GM12892 (cell line): ENCODE results near the gene IGFBP2.

ENCODE experiments used
- DNase-seq: peaks from one replicate; pipeline ENCODE4 v3.0.0; 2011; ENCODE audit not compliant: insufficient read length
- FAIRE-seq: peaks from 2 replicates; lab custom pipeline; 2011; peaks lifted over from hg19 to GRCh38; lab: Jason Lieb, UNC
- POLR2A ChIP-seq: IDR thresholded peaks from 2 replicates; pipeline ENCODE4 v1.6.1; 2011; ENCODE audit warnings: low read depth, low read length, control low read depth
- POLR2AphosphoS5 ChIP-seq: IDR thresholded peaks from 2 replicates; pipeline ENCODE4 v1.6.1; 2011; ENCODE audit warnings: low read depth, low read length, control low read depth
- TAF1 ChIP-seq: IDR thresholded peaks from 2 replicates; pipeline ENCODE4 v1.6.1; 2011; ENCODE audit warnings: low read depth, mild to moderate bottlenecking, control low read depth, low read length, borderline replicate concordance

Gene IGFBP2

GRCh38 chr2:216618785-216619184 lies 14.4 kb upstream of the IGFBP2 start:
- TF ChIP-seq POLR2A (no peak), TAF1 (no peak), POLR2AphosphoS5 (no peak)
- DNase-seq: no peak
- no peak for FAIRE-seq

DNA sequence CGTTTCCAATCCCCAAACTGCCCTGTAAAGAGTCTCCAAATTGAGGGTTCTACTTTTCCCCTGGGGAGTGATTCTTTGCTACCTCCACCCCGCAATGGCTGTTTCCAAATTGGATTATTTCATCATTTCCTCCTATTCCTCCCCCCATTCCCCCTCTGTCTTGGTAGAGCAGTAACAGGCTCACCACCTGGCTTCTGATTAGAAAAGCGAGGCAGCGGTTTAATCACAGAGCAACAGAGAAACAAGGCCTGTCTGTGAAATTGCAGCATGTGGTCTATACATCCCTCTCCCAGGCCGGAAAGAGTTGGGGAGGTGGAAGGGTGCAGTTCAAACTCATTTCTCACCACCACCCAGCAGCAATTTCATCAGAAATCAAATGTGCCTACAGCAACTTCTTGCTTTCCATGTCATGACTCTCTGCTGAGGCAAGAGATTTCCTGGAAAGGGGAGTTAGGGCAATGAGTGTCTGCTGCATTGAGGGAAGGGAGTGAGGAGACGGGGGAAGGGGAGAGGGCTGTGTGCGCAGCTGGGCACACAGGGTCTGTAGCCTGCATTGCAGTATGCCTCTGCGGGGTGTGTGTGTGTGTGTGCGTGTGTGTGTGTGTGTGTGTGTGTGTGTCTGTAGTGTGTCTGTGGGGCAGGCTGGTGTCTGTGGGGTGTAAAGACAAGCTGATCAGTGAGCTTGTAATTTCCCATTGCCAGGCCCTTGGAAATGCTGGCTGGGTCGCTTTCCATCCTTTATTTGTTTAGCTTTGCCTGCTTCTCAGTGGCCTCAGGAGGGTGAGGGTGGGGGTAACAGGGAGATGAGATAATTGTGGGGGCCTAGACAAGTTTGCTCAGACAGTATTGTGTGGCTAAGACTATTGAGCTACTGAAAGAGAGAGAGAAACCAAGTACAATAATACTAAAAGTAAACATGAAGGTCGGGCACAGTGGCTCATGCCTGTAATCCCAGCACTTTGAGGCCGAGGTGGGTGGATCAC lies 13.5 kb upstream of the IGFBP2 start:
- TF ChIP-seq TAF1: no peak
- no peak for TF ChIP-seq POLR2AphosphoS5
- no peak for TF ChIP-seq POLR2A
- no peak for DNase-seq
- no peak for FAIRE-seq

GRCh38 chr2:216620786-216621185 lies 12.4 kb upstream of the IGFBP2 start:
- TF ChIP-seq POLR2A (no peak), POLR2AphosphoS5 (no peak), TAF1 (no peak)
- FAIRE-seq (no peak), DNase-seq (no peak)

GRCh38 chr2:216621292-216621691 lies 11.9 kb upstream of the IGFBP2 start:
- DNase-seq: no peak
- FAIRE-seq: no peak
- TF ChIP-seq TAF1: no peak
- no peak for TF ChIP-seq POLR2AphosphoS5
- TF ChIP-seq POLR2A: no peak

GRCh38 chr2:216622526-216622925 lies 10.7 kb upstream of the IGFBP2 start:
- FAIRE-seq: no peak
- DNase-seq: no peak
- no peak for TF ChIP-seq POLR2AphosphoS5
- no peak for TF ChIP-seq POLR2A
- TF ChIP-seq TAF1: no peak

DNA sequence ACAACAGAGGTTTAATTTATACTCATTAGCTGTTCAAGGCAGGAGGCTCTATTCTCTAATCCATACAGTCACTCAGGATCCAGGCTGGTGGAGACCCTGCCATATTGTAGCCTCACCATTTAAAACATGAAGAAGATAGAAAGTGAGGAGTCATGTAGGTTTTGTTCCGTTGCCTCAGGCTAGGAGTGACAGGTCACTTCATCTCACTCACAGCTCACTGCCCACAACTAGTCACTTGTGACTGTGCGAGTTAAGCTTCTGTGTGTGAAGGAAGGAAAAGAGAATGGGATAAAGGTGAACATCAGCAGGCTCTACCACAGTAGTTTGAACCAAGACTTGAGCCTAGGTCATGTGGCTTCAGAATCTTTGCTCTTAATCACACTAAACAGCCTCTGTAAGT lies 9.0 kb upstream of the IGFBP2 start:
- FAIRE-seq: no peak
- TF ChIP-seq POLR2AphosphoS5: no peak
- TF ChIP-seq TAF1: no peak
- no peak for TF ChIP-seq POLR2A
- no peak for DNase-seq

- TF ChIP-seq TAF1 (no peak), POLR2A (no peak), POLR2AphosphoS5 (no peak)
- no peak for DNase-seq
- FAIRE-seq: no peak
These were observed 6.9 kb upstream of the IGFBP2 start for GRCh38 chr2:216626168-216626874.

- DNase-seq: no peak
- TF ChIP-seq POLR2A: no peak
- TF ChIP-seq TAF1: no peak
- no peak for TF ChIP-seq POLR2AphosphoS5
- no peak for FAIRE-seq
These were observed 6.4 kb upstream of the IGFBP2 start for GRCh38 chr2:216626875-216627245.

DNA sequence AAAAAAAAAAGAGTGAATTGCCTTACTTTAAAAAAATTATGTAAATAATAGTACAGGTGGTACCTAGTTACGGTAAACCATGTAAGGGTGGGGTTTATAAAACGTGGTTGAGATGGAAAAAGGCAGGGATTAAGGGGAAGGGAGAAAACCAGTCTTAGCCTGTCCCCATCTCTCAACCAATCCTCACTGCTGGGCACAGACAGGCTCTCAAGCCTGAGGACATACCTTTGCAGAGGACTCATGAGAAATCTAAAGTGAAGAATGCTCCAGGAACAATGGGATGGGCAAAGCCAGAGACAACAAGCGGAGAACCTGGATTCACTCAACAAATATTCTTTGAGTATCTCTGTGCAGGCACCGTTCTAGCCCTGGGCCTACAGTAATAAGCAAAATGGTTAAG lies 3.4 kb upstream of the IGFBP2 start:
- FAIRE-seq (no peak), DNase-seq (no peak)
- no peak for TF ChIP-seq POLR2AphosphoS5
- no peak for TF ChIP-seq TAF1
- TF ChIP-seq POLR2A: no peak

DNA sequence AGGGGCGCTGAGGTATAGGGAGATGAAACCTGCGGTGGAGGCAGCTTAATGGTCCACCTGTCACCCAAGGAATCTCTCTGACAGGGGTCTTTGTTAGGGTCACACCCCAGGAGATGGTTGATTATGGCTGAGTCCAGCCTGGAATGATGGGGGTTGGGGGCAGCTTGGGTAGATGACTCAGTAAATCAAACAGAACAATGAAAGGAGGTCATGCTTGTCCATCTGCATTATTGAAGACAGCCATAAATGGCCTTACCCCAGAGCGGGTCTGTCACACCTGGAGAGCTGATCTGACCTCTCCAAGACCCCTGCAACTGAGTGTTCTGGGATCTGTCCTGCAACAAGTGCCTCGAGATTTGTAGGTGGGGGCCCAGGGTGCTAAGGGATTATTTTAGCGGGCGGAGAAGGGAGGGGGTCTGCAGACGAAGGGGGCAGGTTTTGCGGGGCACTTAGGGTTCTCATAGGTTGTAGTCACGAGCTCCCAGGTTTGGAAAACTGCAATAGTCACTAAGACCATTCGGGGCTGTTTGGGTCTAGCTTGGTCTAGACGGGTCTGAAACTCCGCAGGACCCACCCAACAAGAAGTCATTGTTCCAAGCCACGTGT lies 771 bp upstream of the IGFBP2 start:
- DNase-seq (no peak), FAIRE-seq (no peak)
- TF ChIP-seq POLR2A: no peak
- TF ChIP-seq POLR2AphosphoS5: no peak
- TF ChIP-seq TAF1: no peak

- DNase-seq: no peak
- no peak for TF ChIP-seq TAF1
- TF ChIP-seq POLR2A: no peak
- no peak for TF ChIP-seq POLR2AphosphoS5
- no peak for FAIRE-seq
These were observed 573 bp downstream of the IGFBP2 start for GRCh38 chr2:216633616-216634369.
